NCI-H1417 (cell line): ENCODE results near the gene SUSD4.

Source experiments
- DNase-seq, 3 experiments: peaks; one replicate each; lab custom pipeline; 2025; lab: John Stamatoyannopoulos, UW

Gene SUSD4

GRCh38 chr1:223358826-223359225, 5.2 kb downstream of the SUSD4 start:
- peak in 1 of 3 experiments; percentile 3 for DNase-seq

GRCh38 chr1:223355699-223356098, 8.3 kb downstream of the SUSD4 start:
- DNase-seq: no peak

GRCh38 chr1:223353939-223354338, 10.0 kb downstream of the SUSD4 start:
- no peak for DNase-seq

- DNase-seq: peak in 1 of 3 experiments; percentile 5
These were observed 11.0 kb downstream of the SUSD4 start for GRCh38 chr1:223352944-223353343.

GRCh38 chr1:223350361-223350908, 13.5 kb downstream of the SUSD4 start:
- peak in 1 of 3 experiments; percentile 4 for DNase-seq

GRCh38 chr1:223349241-223349640, 14.7 kb downstream of the SUSD4 start:
- no peak for DNase-seq

GRCh38 chr1:223348439-223348838, 15.5 kb downstream of the SUSD4 start:
- no peak for DNase-seq

- DNase-seq: no peak
These were observed 16.4 kb downstream of the SUSD4 start for GRCh38 chr1:223347583-223347982.

GRCh38 chr1:223346311-223346710, 17.7 kb downstream of the SUSD4 start:
- DNase-seq: no peak

- peak in 1 of 3 experiments; percentile 3 for DNase-seq
These were observed 18.3 kb downstream of the SUSD4 start for GRCh38 chr1:223345720-223346119.

- DNase-seq: no peak
These were observed 19.5 kb downstream of the SUSD4 start for GRCh38 chr1:223344491-223344890.

GRCh38 chr1:223343692-223344091, 20.3 kb downstream of the SUSD4 start:
- DNase-seq: no peak

GRCh38 chr1:223341121-223341520, 22.9 kb downstream of the SUSD4 start:
- DNase-seq: peak; percentile 6 to 44 (median 11)

- peak in 1 of 3 experiments; percentile 30 for DNase-seq
These were observed 23.3 kb downstream of the SUSD4 start for GRCh38 chr1:223340637-223341036.

GRCh38 chr1:223339861-223340260, 24.1 kb downstream of the SUSD4 start:
- no peak for DNase-seq

GRCh38 chr1:223338811-223339746, 24.9 kb downstream of the SUSD4 start:
- DNase-seq: no peak

- DNase-seq: peak in 1 of 3 experiments; percentile 32
These were observed 26.7 kb downstream of the SUSD4 start for GRCh38 chr1:223337174-223337869.

GRCh38 chr1:223334156-223334555, 29.8 kb downstream of the SUSD4 start:
- no peak for DNase-seq

GRCh38 chr1:223332997-223333396, 31.0 kb downstream of the SUSD4 start:
- no peak for DNase-seq

- peak in 1 of 3 experiments; percentile 6 for DNase-seq
These were observed 32.0 kb downstream of the SUSD4 start for GRCh38 chr1:223331929-223332328.

GRCh38 chr1:223331301-223331700, 32.7 kb downstream of the SUSD4 start:
- DNase-seq: peak in 1 of 3 experiments; percentile 37

- peak in 2 of 3 experiments; percentile 29 to 72 for DNase-seq
These were observed 33.5 kb downstream of the SUSD4 start for GRCh38 chr1:223330466-223330865.
